ENCODE measurements around the gene ITGA8.
"Not testable (repeated sequence)": the region's sequence is repeated elsewhere in the genome, so short reads cannot be mapped to it uniquely, and the experiment has no call there.

ITGA8 gene

DNA sequence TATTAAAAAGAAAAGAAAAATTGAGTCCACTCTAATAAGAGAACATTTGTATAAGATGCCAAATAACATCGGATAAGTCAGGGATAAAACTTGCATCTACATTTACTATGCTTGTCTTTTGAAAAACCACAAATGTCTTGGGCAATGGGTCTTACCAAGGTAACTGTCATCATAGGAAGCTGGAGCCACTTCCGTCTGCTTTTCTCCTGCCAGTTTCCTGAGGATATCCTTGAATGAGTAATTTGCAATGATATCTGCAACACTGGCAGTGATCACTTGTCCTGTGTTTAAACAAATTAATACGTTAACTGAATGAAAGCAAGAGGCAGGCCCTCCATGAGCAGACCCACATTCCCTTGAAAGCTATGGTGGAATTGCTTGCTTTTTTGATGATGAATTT lies 47.3 kb downstream of the ITGA8 start:
- DNase-seq: no peak

DNA sequence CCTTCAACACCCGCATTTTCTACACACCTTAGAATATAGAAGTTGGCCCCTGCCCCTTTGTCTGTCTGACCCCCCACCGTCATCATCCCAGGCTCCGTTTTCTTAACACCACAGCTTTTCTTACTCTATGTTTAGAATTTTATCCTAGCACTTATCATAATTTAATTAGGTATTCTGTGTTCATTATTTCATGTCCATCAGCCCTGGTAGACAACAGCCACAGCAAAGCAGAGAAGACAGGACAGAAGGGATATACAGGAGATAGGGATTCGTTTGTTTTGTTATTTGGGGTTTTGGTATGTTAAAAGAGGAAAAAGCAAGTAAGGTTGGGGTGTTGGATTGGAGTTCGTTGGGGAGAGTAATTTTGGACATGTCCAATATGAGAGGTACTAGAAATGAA lies 48.8 kb downstream of the ITGA8 start:
- no peak for DNase-seq

- DNase-seq: no peak
These were observed 58.1 kb downstream of the ITGA8 start for GRCh38 chr10:15661574-15661973.

DNA sequence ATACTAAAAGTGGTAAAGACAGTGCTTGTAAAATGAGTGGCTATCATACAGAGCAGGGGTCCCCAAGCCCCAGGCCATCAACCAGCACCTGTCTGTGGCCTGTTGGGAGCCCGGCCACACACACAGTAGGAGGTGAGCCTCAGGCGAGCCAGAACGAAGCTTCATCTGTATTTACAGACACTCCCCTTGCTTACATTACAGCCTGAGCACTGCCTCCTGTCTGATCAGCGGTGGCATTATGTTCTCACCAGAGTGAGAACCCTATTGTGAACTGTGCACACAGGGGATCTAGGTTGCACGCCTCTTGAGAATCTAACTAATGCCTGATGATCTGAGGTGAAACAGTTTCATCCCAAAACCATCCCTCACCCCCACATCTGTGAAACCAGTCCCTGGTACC lies 58.7 kb downstream of the ITGA8 start:
- no peak for DNase-seq

DNA sequence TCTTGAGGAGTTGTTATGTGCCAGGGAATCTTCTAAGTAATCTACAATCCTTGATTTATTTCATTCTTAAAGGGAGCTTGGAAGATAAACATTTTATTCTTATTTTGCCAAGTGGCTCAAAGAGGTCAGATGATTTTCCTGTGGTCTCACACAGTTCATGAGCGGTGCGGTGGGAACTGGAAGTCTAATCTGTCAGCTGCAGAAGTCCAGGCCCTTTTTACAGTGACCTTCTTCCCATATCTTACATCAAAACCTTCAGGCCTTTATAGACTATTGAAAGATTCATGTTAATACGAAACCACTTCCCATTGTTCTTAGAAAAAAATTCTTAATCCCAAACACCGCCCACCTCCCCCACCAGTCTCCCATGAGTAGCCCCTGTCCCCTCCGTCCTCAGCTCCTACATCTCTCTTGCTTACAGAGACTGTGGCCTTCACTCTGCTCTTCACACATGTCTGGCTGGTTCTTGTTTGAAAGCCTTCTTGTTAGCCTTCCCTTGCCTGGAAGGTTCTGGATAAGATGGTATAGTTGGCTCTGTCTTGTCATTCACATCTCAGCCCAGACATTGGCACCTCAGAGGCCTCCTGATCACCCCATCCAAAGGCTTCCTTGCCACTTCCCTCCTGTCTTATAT lies 61.5 kb downstream of the ITGA8 start:
- no peak for DNase-seq

- no peak for DNase-seq
These were observed 67.0 kb downstream of the ITGA8 start for GRCh38 chr10:15652757-15653156.

- no peak for DNase-seq
These were observed 67.6 kb downstream of the ITGA8 start for GRCh38 chr10:15652117-15652516.

GRCh38 chr10:15651175-15651574 lies 68.5 kb downstream of the ITGA8 start:
- no peak for DNase-seq

DNA sequence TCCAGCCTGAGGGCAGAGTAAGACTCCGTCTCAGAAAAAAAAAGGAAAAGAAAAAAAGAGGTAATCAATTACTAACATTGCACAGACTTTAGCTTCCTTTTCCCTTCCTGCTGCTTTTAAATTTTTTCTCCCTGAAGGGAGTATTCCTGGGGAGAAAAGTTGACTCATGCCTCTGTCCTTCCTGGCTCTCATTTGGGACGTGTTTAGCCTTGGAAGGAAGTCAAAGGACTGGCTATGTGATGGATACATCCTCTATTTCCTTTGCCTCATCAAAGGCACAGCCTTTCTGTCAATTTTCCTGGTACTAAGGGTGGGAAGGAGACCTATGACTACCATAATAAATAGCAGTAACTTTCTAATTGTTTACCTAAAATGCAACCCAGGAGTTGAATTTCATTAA lies 77.6 kb downstream of the ITGA8 start:
- DNase-seq: no peak

DNA sequence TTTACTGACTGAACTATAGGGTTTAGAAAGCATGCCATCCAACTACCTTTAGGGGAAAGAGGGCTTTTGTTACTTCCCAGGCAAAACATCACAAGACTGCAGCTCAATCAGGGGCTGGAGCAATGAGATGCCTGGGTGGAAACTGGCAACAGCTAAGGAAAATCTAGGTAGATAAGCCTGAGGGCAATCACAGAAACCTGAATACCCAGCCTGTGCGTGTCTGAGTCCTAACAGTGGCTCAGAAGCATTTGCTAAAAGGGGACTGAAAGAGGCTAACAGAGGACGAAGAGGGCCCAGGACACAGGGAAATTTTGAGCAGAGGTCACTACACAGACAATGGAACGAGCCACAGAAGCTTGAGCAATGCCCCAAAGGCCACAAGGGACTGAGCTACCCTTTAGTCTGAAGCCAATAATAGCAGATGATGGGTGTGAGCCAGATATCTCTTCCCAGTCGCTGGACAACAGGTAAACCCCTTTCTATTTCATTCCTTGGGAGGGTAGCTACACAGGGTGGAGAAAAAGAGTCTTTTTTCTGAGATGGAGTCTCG lies 79.1 kb downstream of the ITGA8 start:
- no peak for DNase-seq

GRCh38 chr10:15636446-15636845 lies 83.3 kb downstream of the ITGA8 start:
- DNase-seq: no peak

DNA sequence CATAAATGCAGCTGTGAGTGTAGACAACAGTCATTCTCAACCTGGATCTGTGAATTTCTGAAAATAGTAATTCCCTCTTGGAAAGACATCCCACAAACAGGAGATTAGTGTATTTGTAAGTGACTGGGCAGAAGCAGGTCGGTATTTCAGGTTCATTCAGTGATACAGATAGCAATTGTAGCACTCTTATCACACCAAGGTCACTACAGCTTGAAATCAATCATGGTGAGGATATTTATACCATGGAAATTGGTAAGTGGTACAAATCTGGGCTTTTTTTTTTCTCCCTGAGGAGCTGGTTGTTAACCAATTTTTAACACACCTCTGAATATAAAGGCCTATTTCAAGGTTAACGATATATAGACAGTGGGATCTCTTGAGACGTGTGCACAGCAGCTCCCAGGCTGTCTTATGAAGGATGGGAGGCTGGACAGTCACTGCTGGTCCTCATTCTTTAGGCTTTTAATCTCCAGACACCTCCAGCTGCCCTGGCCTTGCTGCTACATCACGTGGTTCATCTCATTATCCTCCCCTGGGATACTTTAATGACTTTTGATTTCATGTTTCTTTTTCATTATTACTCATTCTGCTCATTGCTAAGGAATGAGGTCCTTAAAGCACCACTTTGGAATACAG lies 87.1 kb downstream of the ITGA8 start:
- no peak for DNase-seq

DNA sequence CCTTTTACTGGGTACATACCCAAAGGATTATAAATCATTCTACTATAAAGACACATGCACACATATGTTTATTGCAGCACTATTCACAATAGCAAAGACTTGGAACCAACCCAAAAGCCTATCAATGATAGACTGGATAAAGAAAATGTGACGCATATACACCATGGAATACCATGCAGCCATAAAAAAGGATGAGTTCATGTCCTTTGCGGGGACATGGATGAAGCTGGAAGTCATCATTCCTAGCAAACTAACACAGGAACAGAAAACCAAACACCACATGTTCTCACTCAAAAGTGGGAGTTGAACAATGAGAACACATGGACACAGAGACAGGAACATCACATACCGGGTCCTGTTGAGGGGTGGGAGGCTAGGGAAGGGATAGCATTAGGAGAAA lies 88.5 kb downstream of the ITGA8 start:
- DNase-seq: not testable (repeated sequence)

DNA sequence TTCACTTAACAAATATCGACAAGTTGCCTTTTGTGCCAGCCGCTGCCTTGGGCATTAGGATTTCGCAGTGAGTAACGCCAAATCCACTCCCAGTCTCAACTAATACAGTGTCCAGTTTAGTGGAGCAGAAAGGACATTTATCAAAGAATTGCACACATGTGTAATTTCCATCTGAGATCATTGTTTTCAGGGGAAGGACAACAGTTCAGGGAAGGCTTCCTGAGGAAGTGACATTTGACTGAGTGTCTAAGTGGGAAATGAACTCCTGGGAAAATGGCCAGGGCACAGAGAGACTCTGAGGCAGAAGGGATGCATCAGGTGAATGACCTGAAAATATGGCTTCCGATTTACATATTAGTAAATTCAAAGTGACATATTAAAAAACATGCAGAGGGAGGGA lies 89.4 kb downstream of the ITGA8 start:
- no peak for DNase-seq

DNA sequence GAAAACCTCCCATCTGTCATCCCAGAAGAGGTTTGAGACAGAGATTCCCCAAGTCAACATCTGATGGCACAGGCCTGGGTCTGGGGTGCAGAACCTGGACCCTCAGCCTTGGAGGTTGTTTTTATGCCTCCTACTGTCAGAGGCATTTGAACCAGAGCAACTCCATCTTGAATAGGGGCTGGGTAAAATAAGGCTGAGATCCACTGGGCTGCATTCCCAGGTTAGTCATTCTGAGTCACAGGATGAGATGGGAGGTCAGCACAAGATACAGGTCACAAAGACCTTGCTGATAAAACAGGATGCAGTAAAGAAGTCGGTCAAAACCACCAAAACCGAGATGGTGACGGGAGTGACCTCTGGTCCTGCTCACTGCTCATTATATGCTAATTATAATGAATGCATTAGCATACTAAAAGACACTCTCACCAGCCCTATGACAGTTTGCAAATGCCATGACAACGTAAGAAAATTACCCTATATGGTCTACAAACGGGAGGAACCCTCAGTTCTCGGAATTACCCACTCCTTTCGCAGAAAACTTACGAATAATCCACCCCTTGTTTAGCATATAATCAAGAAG lies 92.0 kb downstream of the ITGA8 start:
- no peak for DNase-seq

DNA sequence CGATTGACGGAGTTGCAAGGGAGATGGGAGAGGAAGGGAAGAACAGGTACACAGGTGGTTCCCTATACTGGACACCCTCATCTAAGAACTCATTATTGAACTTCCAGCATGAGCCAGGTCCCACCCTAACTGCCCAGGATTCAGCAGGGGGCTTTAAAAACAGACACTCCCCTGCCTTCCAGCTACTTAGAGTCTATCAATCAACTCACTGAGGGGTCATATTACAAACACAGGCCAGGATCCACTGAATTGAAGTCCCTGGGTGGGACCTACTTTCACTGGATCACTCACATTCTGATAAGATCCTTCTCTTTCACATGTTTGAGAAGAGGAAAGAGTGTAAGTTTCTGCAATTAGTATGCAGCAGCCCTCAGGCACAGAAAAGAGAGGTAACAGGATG lies 92.8 kb downstream of the ITGA8 start:
- DNase-seq: no peak

DNA sequence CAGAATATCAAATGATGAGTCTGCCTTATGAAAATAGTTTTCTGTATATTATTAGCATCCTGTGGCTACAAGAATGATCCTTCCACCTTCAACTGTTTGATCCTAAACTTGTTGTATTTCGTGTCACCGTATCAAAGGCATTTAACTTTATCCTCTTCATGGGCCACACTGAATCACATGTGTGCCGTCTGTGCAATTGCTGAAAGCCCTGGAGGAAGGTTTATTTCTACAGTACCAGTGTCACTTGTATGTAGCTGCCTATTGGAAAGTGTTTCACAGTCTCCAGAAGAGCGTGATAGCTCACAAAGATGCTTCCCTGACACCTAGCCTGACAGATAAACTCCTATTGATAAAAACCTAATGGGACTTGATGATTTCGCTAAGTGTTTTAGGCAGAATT lies 94.5 kb downstream of the ITGA8 start:
- DNase-seq: no peak

GRCh38 chr10:15624401-15625196 lies 95.1 kb downstream of the ITGA8 start:
- DNase-seq: no peak

DNA sequence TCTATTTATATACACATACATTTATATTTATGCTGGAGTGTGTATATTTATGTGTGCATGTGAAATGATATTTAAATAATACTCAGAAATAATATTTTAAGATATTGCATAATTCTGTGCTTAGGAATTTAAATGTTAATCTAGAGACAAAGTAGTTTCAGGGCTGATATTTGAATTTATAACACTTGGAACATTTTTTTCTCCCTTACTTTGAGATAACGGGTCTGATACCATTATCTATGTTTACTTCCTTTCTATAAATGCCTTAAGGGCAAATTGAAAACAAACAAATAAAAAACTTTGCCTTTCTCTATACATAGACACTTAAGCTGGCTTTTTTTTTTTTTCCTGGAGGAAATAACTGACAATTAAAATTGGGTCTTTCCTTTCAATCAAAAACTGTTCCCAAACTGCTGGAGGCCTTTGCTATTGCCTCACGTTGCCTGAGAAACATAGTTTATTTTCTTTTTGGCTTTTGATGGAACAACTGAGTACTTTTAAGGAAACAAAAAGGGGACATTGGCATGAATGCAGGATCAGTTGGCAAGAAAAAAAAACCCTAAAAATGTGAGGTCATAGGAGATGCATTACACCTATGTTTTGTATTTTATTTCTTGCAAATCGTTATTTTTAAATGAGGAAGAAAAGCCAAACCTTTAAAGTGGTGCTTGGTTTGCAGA lies 98.7 kb downstream of the ITGA8 start:
- DNase-seq: no peak

- no peak for DNase-seq
These were observed 99.4 kb downstream of the ITGA8 start for GRCh38 chr10:15620337-15620736.

- DNase-seq: no peak
These were observed 110.5 kb downstream of the ITGA8 start for GRCh38 chr10:15609246-15609645.

DNA sequence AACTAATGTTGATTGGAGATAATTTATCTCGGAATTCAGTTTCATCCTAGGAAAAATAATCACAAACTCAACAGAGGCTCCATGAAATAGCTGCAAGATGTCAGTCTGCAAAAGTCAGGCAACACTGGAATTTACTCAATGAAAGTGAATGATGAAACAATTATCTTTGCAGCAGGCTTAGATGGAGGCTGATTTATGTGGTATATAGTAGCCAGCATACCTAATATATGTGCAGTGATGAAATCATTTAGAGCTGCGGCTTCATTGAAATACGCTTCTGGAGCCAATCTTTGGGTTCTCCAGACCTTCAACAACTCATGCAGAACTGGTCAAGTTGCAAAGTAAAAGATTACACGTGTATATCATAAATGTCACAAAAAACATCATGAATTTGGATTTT lies 113.3 kb downstream of the ITGA8 start:
- DNase-seq: no peak

All from effector CD4-positive, alpha-beta T cell (primary cell).